HG02678 (cell line): Measurements from ENCODE around the gene SPATA33.
"Not testable (repeated sequence)": the region's sequence is repeated elsewhere in the genome, so short reads cannot be mapped to it uniquely, and the experiment has no call there.

Experiments used
- ATAC-seq: cut with Tn5 transposase; IDR thresholded peaks from one replicate; pipeline ENCODE4 v1.9.1; 2021; ENCODE audit warnings: mild to moderate bottlenecking, moderate library complexity; ENCODE audit not compliant: unreplicated experiment

SPATA33 gene

GRCh38 chr16:89624777-89625761 lies 32.6 kb upstream of the SPATA33 start:
- no peak for ATAC-seq

GRCh38 chr16:89629827-89630610 lies 27.6 kb upstream of the SPATA33 start:
- ATAC-seq: no peak

GRCh38 chr16:89633064-89633631 lies 24.5 kb upstream of the SPATA33 start:
- no peak for ATAC-seq

GRCh38 chr16:89634463-89635385 lies 22.9 kb upstream of the SPATA33 start:
- ATAC-seq: not testable (repeated sequence)

GRCh38 chr16:89636663-89637062 lies 21.0 kb upstream of the SPATA33 start:
- ATAC-seq: no peak

GRCh38 chr16:89637379-89637778 lies 20.3 kb upstream of the SPATA33 start:
- no peak for ATAC-seq

GRCh38 chr16:89638455-89638854 lies 19.2 kb upstream of the SPATA33 start:
- no peak for ATAC-seq

- no peak for ATAC-seq
These were observed 18.3 kb upstream of the SPATA33 start for GRCh38 chr16:89639385-89639784.

GRCh38 chr16:89641458-89642119 lies 16.0 kb upstream of the SPATA33 start:
- ATAC-seq: no peak

- ATAC-seq: no peak
These were observed 15.1 kb upstream of the SPATA33 start for GRCh38 chr16:89642574-89642973.

GRCh38 chr16:89643769-89644300 lies 13.8 kb upstream of the SPATA33 start:
- ATAC-seq: no peak

- ATAC-seq: no peak
These were observed 12.5 kb upstream of the SPATA33 start for GRCh38 chr16:89645122-89645521.

- no peak for ATAC-seq
These were observed 11.4 kb upstream of the SPATA33 start for GRCh38 chr16:89646270-89646669.

GRCh38 chr16:89646906-89647305 lies 10.7 kb upstream of the SPATA33 start:
- ATAC-seq: no peak

- no peak for ATAC-seq
These were observed 6.1 kb upstream of the SPATA33 start for GRCh38 chr16:89651584-89651983.

GRCh38 chr16:89653656-89654295 lies 3.9 kb upstream of the SPATA33 start:
- no peak for ATAC-seq

GRCh38 chr16:89655062-89655643 lies 2.5 kb upstream of the SPATA33 start:
- ATAC-seq: no peak

- ATAC-seq: no peak
These were observed 1.1 kb upstream of the SPATA33 start for GRCh38 chr16:89656435-89657121.
